ENCODE data around the gene SIGLECL1.
"Not testable (repeated sequence)": the region's sequence is repeated elsewhere in the genome, so short reads cannot be mapped to it uniquely, and the experiment has no call there.

The SIGLECL1 gene

GRCh38 chr19:51250786-51251467 is at the start of gene SIGLECL1:
SIGLECL1 (plus strand) TSS chr19:51251080; CDS start chr19:51264073, 12,993 bp downstream.
- FAIRE-seq, result no peak

DNA sequence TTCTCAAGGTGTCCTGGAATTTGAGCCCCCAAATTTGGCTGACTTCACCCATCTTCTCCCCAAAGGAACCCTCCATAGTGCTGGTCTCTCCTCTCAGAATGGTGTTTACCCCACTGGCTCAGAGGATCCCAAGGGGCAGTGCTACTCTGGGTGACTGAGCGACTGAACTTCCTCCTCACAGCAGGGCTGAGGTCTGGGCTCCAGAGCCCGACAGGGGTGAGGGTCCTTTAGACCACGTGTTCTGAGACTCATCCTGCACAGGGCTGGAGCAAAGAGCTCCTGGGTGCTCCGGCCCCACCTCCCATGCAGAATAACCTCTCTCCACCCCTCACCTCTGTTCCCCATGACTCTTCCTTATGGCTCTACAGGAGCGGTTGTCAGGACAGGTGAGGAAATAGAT is 49.2 kb upstream of the SIGLECL1 start:
- no peak for FAIRE-seq

DNA sequence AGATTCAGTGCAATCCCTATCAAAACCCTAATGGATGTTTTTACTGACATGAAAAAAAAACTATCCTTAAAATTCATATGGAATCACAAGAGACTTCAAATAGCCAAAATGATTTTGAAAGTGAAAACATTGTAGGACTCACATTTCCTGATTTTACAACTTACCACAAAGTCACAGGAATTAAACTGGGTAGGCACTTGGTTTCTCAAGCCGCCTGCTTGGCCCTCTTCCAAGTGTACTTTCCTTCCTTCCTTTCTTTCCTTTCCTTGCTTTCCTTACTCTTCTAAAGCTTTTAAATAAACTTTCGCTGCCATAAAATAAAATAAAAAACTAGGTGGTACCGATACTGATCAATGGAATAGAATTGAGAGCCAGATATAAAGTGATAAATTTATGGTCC is 47.0 kb upstream of the SIGLECL1 start:
- FAIRE-seq, result no peak

DNA sequence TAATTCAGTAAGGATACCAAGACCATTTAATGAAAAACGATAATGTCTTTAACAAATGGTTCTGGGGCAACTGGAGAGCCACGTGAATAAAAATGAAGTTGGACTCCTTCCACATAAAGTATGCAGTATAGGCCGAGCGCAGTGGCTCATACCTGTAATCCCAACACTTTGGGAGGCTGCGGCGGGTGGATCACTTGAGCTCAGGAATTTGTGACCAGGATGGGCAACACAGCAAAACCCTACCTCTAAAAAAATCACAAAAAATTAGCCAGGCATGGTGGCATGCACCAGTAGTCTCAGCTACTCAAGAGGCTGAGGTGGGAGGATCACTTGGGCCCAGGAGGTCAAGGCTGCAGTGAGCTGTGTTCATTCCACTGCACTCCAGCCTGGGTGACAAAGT is 46.6 kb upstream of the SIGLECL1 start:
- FAIRE-seq, result no peak

DNA sequence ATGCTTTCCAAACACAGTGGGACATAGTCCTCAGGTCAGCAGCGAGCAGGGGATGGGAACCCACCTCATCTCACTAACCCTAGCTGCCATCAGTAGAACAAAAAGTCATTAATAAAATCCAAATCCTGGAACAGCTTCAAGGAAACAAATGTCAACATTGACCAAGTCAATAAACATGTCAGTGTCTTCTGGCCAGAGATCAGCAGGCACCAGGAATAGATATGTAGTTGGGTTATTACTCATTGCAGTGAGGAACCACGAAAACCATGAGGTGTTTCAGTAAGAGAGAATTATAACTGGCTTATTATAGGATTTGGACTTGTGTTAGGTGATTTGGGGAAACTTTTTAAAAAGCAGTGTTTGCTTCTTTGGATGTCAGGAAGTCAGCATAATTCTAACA is 43.1 kb upstream of the SIGLECL1 start:
- no peak for FAIRE-seq

DNA sequence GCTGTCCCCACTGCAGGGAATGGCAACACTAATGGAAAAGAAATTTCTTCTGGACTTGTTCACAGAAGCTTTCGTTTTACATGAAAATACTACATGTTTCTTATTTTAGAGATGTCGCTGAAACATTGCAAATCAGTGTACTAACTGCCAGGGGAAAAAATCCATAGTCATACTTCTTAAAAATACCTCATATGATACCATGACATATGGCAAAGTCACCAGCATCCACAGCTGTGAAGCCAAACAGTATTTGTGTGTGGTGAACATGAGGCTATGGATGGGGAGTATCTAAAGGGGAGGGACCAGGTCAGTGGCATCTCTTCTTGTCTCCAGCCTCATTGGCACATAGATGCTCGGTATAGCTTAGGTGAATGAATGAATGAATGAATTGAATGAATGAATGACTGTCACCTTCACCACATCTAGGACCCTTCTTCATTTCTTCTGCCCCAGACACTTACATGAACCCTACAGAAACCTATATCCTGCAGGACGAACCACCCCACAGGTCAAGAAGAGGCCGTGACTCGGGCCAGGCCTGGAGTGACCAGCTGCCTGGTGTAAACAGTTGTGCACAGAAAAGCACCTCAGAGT is 40.6 kb upstream of the SIGLECL1 start:
- FAIRE-seq, result no peak

- FAIRE-seq, result not testable (repeated sequence)
These were observed 40.0 kb upstream of the SIGLECL1 start for GRCh38 chr19:51210874-51211361.

GRCh38 chr19:51211833-51212232 is 39.0 kb upstream of the SIGLECL1 start:
- FAIRE-seq, result no peak

- FAIRE-seq, result no peak
These were observed 31.6 kb upstream of the SIGLECL1 start for GRCh38 chr19:51219307-51219706.

- no peak for FAIRE-seq
These were observed 30.9 kb upstream of the SIGLECL1 start for GRCh38 chr19:51219971-51220370.

DNA sequence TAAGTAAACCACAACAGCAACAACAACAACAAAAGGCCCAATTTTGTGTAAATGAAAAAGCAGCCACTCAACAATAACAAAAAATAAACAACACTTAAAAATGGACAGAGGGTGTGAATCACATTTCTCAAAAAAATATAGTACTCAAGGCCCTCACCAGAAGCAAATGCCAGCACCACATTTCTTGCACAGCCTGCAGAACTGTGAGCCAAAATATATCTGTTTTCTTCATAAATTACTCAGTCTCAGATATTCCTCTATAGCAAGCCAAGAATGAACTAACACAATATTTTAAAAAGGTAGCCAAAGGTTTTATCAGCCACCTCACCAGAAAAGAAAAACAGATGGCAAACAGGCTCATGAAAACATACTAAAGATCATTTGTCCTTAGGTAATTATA is 29.9 kb upstream of the SIGLECL1 start:
- FAIRE-seq, result no peak

DNA sequence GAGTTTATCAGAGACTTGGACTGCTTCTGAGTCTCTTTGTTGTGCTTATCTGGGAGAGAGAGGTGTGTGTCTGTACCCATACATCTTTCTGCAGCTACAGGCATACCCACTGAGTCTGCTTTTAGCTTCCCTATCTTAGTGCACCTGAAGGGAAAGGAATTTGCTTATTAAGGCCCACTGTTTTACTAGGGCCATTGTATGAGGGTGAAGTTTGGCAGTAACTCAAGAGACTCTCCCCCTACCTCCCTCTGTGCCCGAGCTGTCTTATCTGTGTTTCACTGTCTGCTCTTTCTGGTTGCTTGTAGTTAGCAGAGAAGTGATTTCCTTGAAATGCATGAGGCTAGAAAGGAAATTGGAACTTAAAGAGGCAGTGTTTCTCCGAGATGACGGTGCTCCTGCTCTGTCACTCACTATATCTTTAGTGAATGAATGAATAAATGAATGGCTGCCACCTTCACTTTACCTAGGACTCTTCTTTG is 26.7 kb upstream of the SIGLECL1 start:
- no peak for FAIRE-seq

GRCh38 chr19:51224898-51225393 is 25.9 kb upstream of the SIGLECL1 start, which contains the start of gene CD33:
CD33 (plus strand) TSS chr19:51225080; CDS start chr19:51225119, 39 bp downstream.
- not testable (repeated sequence) for FAIRE-seq

DNA sequence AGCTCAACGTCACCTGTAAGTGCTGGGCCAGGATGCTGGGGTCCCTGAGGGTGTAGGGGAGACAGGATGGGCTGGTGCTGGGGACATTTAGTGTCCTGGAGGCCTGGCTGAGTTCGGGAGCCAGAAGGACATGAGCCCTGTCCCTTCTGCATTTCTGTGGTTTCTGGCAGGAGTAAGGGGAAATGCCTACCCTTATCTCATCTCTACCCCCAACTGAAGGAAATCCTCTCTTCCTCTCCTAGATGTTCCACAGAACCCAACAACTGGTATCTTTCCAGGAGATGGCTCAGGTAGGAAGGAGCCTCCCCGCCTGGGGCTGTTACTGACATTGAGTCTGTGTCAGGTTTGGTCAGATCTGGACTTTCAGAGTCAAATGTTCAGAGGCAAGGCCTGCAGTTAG is 24.8 kb upstream of the SIGLECL1 start:
- FAIRE-seq, result no peak

- FAIRE-seq, result no peak
These were observed 23.6 kb upstream of the SIGLECL1 start for GRCh38 chr19:51227326-51227725.

DNA sequence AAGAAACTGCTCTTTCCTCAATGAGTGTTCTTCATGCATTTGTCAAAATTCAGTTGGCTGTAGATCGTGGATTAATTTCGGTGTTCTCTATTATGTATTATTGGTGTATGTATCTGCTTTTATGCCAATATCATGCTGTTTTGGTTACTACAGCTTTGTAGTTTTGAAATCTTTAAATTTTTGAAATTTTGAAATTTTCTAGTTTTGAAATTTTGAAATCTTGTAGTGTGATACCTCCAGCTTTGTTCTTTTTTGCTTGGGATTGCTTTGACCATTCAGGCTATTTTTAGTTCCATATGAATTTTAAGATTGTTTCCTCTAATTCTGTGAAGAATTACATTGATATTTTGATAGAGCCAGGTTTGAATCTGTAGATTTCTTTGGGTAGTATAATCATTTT is 22.9 kb upstream of the SIGLECL1 start:
- FAIRE-seq, result no peak

- FAIRE-seq, result no peak
These were observed 10.0 kb upstream of the SIGLECL1 start for GRCh38 chr19:51240866-51241265.

GRCh38 chr19:51242881-51243630 is 7.8 kb upstream of the SIGLECL1 start:
- FAIRE-seq, result no peak

GRCh38 chr19:51246164-51246552 is 4.7 kb upstream of the SIGLECL1 start:
- FAIRE-seq, result no peak

DNA sequence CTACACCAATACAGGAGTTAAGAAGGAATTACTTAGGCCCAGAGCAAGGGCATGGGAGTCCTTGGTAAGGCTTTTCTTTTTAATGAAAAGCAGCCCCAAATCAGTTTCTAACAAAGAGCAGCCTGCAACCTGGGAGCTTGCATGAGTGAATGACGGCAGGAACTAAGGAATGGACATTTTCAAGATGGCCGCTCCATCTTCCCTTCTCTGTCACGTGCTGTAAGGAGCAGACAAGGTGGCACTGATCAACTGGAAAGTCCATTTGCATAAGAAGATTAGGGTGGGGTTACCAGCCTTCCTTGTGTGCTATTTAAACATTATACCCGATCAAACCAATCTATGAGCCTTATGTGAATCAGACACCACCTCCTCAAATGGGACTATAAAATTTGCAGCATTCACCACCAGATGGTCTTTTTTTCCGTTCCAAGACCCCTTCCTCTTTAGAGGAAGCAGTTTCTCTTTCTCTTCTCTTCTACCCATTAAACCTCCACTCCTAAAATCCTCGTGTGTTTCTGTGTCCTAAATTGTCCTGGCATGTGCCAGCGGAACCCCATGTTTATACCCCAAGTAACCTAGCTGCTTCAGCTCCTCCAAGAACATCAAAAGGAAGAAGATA is 2.8 kb upstream of the SIGLECL1 start:
- no peak for FAIRE-seq

DNA sequence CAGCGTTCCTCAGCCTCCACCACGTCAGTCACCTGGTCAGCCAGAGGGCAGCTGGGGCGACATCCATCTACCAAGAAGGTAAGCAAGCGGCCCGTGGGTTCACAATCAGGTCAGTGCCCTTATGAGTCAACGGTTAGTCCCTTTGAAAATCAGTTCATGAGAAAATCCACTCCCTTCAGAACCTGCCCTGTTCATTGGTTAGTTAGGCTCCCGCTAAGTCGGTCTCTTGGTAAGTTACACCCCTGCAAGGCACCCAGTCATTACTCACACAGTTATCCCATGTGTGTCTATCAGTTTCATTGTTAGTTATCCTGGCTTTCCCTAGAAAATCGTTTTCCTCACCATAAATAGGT is 564 bp downstream of the SIGLECL1 start:
- FAIRE-seq, result no peak

DNA sequence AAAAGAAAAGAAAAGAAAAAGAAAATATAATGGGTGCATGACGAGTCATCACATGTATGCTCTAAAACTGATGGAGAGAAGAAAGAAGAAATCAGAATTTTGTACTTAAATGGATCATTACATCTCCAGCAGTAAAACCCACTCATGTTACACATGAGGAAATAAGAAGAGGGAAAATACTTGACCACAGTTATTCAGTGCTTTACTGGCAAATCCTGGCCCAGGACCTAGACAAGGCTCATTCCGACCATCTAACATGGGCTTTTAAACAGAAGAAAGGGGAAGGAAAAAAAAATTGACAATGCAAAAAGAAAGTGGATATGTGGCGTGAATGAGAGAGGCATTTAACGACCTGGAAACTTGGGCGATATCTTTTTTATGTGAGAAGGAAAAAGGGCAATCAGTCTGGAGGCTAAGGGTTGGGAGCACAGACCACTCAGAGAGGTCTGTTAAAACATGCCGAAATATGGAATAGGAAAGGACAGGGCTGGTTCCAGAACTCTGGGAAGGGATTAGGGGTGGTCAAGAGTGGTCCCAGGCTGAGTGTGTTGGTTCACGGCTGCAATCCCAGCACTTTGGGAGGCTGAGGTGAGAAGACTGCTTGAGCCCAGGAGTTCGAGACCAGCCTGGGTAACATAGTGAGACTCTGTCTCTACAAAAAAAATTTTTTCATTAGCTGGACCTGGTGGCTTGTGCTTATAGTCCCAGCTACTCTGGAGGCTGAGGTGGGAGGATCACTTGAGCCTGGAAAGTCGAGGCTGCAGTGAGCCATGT is 1.6 kb downstream of the SIGLECL1 start:
- FAIRE-seq, result no peak

Data from endometrium (tissue), 2 donors.